Activated CD4-positive, alpha-beta T cell treated with anti-CD3 and anti-CD28 coated beads for 48 hours (primary cell): Measurements from ENCODE around the gene OSER1.
"Not testable (repeated sequence)": the region's sequence is repeated elsewhere in the genome, so short reads cannot be mapped to it uniquely, and the experiment has no call there.

Source experiments
- DNase-seq: peaks from one replicate; pipeline ENCODE4 v3.0.0-alpha.2; 2020

OSER1 gene

DNA sequence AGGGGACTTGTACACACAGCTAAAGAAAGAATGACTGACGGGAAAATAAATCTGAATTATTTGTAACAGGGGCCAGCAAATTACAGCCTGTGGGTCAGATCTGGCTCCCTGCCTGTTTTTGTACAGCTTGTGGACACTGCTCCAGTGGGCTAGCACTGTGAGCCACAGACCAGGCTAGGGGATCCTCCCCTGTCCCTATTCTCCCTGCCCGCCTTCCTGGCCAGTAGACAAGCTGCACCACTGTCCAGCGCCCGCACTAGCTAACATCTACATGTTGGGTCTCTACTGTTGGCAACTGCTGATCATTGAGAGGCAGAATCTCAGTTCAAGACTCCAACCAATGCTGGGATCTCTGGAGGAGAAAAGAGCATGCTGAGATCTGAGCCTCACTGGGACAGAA is 10.7 kb downstream of the OSER1 start:
- no peak for DNase-seq

DNA sequence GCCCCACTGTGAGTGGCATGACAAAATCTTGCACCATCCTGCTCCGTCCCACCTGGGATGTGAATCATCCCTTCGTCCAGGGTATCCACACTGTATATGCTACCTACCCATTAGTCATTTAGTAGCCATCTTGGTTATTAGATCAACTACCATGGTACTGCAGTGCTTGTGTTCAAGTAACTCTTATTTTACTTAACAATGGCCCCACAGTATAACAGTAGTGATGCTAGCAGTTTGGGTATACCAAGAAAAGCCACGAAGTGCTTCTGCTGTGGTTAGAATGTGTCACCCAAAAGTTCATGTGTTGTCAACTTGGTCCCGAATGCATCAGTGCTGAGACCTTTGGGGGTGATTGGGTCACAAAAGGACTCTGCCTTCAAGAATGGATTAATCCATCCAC is 11.7 kb downstream of the OSER1 start:
- peak; percentile 50 for DNase-seq

DNA sequence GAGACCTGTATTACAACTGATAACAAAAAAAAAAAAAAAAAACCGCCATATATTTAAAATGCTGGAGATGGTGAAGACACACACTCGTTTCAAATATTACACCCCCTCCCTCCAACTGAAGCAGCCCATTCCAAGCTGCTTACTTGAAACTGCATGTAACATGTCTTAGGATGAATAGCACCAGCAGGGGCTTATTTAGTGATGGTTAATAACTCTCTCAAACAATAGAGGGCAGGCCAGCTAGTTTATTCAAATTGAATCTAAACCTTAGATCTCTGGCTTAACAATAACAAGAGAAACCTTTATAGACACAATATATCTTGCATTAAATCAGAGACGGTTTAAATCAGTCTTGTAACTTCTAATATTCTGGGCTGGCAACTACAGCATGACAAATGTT is 14.3 kb downstream of the OSER1 start:
- no peak for DNase-seq

DNA sequence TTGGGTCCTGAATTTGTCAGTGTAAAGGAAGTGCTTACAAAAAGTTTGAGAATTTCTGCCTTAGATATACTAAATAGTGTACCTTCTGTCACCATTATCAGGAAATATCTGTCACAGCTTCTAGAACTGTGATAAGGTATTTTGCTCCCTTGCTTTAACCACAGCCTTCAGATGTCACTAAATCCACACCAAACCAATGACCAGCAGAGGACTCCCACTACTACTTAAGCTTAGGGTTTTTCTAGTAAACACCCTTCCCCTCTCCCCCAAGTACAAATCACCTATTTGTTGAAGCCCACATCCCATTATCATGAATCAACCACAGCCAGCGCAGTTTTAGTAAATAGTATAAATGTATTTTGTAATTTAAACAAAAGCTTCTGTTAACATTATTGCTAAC is 15.0 kb downstream of the OSER1 start:
- no peak for DNase-seq

DNA sequence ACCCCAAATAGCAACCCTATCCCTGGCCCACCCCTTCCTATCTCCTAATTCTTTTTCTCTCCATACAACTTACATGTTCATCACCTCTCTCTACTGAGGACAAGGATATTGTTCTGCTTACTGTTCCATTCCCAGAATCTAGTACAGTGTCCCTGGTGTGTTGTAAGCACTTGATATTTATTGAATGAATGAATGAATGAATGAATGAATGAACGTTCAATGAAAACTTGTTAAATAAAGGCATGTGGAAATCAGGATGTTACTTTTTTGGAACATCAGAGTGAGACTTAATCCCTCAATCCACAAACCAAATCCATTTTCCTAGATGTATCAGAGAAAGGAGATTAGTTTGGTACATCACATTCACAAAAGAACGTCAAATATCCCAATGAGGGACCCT is 16.8 kb downstream of the OSER1 start:
- no peak for DNase-seq

DNA sequence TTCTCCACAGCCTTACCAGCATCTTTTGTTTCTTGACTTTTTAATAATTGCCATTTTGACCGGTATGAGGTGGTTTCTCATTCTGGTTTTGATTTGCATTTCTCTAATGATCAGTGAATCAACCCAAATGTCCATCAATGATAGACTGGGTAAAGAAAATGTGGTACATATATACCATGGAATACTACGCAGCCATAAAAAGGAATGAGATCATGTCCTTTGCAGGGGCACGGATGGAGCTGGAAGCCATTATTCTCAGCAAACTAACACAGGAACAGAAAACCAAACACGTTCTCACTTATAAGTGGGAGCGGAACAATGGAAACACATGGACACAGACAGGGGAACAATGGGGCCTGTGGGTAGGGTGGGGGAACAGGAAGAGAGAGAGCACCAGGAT is 18.9 kb downstream of the OSER1 start:
- not testable (repeated sequence) for DNase-seq

DNA sequence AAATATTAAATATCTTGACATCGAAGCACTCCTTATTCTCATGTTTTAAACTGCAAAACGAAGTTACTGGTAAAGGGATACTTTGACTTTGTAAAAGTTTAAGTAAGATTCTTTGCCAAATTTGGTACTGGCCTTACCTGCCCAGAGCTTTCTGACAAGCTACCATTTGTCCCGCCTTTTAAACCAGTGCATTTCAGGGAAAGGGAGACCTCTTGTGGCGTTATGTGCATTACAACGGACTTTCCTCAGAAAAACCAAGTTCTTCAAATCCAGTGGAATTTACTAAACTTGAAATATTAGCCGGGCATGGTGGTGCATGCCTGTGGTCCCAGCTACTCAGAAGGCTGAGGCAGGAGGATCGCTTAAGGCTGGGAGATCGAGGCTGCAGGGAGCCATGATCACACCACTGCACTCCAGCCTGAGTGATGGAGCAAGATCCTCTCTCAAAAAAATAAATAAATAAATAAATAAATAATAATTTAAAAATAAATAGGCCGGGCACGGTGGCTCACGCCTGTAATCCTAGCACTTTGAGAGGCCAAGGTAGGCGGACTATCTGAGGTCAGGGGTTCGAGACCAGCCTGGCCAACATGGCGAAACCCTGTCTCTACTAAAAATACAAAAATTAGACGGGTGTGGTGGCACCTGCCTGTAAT is 20.2 kb downstream of the OSER1 start:
- DNase-seq: peak; percentile 63

DNA sequence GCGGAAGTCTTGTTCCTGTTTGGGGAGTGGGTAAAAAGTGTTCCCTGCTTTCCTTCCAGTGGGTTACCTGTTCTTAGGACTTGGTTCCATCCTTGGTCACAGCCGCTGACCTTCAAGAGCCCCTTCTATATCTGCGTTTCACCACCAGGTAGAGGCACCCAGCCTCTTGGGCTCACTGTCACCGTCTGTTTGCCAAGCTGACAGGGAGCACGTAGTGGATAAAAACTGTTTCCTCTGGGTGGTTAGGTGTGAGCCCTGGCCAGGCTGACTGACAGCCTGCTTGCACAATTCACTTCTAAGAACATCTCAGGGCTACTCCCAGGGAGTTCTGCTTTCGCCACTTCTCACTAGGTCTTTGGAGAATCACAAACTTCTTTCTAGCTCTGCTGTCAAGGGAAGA is 21.8 kb downstream of the OSER1 start:
- no peak for DNase-seq

DNA sequence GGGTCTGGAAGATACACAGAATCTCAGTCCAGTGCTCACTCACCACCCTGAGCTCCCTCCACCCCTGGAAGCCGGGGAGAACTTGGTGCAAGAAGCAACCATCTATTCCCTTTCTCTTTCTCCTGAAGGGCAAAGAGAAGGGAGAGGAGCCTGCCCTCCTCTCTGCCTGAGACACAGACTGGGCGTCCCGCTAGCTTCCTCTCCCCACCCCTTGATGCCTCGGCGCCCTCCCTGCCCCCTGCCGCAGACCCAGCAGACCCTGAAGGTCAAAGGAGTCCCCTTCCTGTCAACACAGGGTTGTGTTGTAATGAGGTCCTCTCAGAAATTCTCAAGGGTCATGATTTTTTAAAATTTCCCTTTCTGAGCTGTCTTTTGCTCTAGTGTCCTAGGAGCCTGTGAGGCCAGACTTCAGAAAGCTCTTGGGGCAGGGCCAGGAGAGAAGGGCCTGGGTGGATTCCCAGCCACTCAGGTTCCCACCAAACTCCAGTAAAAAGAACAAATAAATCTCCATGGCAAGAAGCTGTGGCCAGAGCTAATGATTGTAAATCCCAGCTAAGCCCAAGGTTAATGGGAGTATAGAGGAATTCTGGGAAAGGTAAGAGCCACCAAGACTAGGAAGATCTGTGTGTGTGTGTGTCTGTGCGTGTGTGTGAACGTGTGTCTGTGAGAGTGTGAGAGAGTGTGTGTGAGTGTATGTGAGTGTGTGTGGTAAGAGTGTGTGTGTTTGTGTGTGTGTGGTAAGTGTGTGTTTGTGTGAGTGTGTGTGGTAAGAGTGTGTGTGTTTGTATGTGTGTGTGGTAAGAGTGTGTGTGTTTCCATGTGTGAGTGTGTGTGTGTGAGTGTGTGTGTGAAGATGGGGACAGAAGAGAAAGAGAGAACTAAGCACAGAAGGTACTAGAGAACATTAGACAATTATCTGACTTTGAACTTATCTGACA is 22.5 kb downstream of the OSER1 start:
- DNase-seq: no peak

DNA sequence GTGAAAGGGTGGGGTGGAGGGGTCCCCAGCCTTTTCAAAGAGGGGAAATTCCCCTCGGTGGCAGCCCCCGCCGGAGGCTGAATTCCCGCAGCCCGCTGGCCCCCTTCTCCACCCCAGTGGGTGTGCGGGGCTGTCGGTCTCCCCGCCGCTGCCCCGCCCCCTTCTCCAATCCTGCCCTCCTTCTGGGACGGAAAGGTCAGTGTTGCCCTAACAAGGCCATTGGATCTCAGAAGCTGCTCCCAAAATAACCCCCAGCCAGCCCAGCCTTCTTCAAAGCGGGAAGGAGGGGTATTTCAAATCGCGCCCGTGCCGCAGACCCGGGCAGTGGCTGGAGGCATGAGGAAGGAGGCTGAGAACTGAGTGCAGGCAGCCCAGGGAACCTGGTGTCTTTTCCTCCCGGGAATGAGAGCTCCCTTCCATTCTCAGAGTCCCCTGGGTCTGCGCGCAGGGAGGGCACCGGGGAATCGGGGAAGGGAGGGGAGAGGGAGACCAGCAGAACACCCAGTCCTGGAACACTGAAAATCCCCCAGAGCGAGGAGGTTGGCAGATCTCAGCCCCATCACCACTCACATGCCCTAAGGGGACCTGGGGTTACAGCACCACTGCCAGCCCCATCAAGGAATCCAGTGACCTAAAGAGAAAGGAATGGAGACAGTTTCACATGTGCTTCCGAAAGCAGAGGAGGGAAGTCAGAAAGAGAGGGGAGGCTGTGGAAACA is 23.4 kb downstream of the OSER1 start, which contains the start of gene JPH2:
JPH2 (minus strand) TSS at position 135 of the 718 bp plus-strand sequence. CDS start 483 bp downstream, outside the sequence.
- DNase-seq: no peak

DNA sequence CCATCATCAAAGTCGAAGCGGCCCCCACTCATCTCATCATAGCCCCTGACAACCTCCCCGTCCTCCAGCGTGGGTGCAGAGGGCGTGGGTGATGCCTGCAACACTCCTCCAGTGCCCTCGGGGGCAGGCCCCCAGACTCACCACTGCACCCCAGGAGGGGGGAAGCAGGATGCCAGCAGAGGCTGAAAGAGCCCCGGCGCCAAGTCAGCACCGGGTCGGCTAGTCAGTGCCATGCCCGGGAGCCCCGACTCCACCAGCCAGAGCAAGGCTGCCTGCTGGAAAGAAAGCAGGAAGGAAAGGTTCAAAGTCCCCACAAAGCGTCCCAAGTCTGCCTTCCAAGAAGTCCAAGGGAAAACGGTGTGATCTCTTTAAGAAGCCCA is 23.9 kb downstream of the OSER1 start:
- DNase-seq: no peak

DNA sequence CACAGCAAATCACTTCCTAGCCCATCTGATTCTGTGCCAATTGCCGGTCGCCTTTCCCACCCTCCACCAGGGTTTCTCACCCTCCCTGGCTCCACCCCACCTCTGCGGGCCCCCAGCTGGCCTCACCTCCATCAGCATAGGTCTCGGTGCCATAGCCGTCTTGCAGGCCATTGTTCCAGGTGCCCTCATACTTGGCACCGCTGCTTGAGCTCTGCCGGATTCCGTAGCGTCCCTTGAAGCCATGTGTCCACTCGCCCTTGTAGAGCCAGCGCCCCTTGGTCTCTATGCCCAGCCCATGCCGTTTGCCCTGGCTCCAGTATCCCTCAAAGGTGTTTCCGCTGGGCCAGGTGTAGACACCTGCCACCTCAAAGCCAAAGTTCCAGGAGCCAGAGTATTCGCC is 24.4 kb downstream of the OSER1 start:
- no peak for DNase-seq

DNA sequence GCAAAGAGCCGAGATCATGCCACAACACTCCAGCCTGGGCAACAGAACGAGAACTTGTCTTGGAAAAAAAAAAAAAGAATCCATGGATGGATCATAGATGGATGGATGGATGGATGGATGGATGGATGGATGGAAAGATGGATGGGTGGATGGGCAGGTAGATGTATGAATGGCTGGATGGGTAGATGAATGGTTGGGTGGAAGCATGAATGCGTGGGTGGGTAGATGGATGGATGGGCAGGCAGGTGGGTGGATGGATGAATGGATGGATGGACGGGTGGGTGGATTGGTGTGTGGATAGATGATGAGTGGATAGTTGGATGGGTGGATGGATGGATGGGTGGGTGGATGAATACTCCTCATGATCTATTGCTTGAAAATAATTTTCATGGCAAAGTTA is 25.0 kb downstream of the OSER1 start:
- DNase-seq: no peak

DNA sequence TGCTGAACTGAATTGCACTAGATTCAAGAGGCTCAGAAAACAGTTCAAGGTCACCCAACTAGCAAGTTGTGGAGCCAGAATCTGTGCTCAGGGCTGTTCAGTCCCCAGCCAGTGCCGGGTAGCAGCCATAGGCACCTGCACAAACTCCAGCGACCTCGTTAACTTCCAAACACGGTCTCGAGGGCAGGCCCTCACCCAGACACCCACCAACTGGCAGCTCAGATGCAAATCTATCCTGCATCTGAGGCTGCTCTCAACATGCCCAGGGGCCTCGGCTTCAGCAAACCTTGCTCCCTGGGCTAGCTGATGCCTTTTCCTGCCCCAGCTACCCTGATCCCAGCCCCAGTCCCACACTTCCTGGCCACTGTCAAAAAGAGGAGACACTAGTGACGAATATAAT is 27.3 kb downstream of the OSER1 start:
- no peak for DNase-seq

DNA sequence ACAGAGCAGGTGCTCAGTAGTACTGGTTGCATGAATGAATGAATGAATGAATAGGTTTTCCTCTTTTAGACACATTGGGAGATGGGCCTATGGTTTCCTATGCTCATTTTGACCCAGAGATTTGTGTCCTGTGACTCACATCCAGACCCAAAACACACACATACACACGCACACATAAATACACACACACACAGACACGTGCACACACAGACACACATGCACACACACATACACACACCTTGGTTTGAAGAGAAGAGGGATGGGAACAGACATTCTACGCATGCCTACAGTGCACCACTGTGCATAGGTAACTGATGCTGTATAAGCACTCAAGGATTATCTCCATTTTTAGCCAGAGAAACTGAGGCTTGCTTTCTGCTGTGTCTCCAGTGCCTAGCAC is 27.7 kb downstream of the OSER1 start:
- no peak for DNase-seq

DNA sequence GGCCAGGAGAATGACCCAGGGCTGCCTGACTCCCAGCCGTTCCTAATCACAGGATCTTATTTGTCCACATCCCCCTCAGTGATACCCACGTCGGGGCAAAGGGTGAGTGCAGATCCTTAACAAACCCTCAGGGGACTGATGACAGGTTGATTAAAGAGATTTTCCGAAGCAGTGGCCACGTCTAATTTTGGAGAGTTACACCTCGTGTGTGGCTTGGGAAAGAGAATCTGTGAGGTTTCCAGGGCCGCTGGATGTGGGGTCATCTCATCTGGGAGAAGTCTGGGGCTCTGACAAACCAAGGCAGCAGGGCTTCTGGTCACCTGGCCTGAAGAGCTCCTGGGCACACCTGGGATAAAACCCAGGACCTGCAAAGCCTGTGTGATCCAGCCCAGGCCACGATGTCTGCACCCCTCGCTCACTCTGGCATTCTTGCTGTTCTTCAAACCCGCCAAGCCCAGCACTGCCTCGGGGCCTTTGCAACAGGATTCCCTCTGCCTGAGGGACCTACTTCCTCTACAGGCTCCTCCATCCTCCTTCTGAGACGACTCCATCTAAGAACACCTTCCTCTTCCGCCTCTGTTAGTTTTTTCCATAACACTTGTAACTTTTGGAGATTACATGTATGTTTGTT is 28.3 kb downstream of the OSER1 start:
- no peak for DNase-seq

DNA sequence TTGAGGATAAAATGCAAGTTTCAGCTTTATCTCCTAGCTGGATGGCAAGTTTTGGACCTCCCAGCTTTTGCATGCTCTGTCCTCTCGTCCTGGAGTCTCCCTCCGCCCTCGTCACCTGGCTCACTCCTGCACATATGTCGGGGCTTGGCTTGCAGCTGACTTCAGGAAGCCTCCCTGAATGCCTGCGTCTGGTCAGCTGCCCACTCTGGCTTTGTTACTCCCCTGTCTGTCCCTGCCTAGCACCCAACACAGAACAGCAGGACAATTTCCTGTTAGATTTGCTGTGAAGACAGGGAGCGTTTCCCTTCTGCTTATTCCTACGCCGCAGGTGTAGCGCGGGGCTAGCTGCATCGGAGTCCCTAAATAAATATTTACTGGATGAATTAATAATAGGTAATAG is 29.0 kb downstream of the OSER1 start:
- no peak for DNase-seq

DNA sequence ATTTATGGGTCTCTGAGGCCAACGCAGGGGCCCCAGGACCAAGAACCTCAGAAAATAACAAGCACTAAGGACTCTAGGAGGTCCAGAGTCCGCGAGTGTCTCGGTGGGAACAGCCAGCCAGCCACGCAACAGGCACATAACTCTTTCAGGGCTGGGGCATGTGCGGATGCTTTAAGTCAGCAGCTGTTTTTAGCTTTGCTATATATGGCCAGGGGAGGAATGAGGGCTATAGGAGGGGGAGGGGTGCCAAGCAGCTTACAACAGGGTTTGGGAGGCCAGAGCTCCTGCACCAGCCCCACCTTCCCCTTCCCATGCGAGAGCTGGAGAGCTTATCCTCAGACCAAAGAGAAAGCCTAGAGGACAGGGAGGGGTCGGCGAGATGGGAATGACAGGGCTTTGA is 29.8 kb downstream of the OSER1 start:
- DNase-seq: no peak

DNA sequence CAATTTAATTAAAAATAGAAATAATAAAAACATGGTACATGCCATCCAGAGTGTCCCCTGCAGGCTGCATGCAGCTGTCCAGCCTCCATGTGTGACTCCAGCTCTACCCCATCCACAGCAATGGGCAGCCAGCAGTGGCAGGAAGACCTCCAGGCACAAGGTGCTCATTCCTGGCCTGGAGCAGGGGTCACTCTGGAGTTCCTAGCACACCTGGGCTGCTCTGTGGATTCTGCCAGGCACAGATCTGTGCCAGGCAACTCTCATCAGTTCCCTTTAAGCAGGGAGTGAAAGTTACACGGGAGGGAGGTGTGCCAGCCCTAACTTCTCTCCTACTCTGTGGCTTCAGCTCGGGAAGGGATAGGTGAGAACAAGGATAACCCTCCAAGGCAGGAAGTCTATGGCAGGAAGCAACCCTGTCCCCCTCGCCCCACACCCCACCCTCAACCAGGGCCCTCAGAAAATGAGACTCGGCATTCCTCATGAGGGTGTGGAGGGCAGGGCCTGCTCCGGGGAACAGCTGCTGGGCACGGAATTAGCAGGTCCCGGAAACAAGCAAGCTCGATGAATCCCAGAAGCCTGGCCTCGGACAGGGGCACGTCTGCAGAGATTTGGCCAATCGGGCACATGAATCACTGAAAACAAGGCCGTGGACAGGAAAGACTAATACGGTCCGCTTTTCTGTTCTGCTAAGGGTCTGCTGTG is 33.6 kb downstream of the OSER1 start:
- DNase-seq: no peak

DNA sequence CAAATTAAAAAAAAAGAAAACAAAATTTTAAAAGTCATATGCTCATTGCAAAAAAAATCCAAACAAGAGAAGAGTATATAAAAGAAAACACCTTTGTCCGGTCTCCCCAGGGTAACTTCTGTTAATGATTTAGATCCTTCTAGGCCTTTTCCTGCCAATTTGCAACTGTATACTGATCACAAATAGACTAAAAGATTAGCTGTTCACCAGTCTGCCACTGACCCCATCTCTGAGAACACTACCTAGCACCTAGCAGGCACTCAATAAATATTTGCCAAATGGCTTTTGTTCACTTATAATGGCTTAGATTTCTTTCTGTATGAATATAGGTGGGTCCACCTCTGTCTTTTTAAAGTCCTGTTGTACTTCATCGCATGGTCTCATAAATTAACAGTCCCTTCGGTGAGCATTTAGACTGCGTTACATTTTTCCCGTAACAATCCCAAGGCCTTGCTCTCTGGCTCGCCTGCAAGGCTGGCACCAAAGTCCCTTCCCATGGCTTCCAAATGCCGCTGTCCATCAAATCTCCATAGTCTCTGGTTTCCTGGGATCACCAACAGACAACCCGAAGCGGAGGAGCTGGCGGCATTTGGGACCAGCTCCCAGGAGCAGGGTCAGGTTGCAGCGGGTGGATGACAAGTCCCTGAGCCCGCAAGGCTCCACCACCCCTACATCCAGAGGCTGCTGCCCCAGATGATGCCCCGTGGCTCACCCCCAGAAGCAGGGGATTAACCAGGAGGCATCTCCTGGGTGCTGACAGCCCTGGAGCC is 35.4 kb downstream of the OSER1 start:
- no peak for DNase-seq

DNA sequence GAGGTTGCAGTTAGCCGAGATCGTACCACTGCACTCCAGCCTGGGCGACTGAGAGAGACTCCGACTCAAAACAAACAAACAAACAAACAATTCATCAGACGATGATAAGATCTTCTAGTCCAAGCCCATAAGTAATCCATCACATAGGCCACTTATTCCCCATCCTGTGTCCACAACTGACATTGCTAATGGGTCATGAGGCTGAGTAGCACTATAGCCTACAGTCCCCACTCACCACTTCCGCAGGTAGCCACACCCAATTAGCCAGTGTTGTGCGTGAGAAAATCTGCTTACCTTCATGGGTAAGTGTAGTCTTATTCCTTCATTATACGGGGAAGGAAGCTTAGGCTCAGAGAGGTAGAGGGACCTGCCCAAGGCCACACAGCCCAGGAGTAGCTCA is 36.7 kb downstream of the OSER1 start:
- DNase-seq: no peak

DNA sequence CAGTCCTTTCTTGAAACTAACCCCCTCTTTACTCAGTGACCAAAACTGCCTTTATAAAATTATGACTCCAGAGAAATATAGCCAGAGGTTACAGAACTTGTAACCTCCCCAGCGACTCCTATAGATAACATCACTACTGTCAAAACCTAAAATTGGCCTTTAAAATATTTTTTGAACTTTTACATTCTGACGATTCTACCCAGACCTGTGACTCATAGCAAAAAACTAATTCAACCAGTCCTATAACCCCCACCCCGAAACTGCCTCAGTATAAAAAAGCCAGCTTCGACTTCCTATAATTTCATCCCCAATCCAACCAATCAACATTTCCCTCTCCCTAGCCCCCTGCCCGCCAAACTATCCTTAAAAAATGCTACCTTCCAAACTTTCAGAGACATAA is 37.5 kb downstream of the OSER1 start:
- no peak for DNase-seq
